HepG2 (cell line): ENCODE measurements around the gene IGF2. TPM values are rescaled to one million over a fixed set of nuclear protein-coding genes. Genes with fewer than 3 reads are reported as not detected.

Experiments used
- BRD4 ChIP-seq: sonication (generic); formaldehyde crosslinking; IDR thresholded peaks from 2 replicates; pipeline ENCODE4 v1.4.0; 2020; ENCODE audit warnings: missing genetic modification reagents
- KMT2A ChIP-seq: sonication (generic); formaldehyde crosslinking; IDR thresholded peaks from 2 replicates; pipeline ENCODE4 v1.4.0; 2020; ENCODE audit warnings: missing genetic modification reagents
- NCOA2 ChIP-seq: sonication (generic); formaldehyde crosslinking; IDR thresholded peaks from 2 replicates; pipeline ENCODE4 v1.8.0; 2022; ENCODE audit warnings: inconsistent platforms
- NPAS2 ChIP-seq: sonication (generic); formaldehyde crosslinking; IDR thresholded peaks from 2 replicates; pipeline ENCODE4 v1.8.0; 2022; ENCODE audit warnings: mild to moderate bottlenecking, missing genetic modification reagents, borderline replicate concordance
- REXO4 ChIP-seq: sonication (generic); formaldehyde crosslinking; IDR thresholded peaks from 2 replicates; pipeline ENCODE4 v1.8.0; 2022; ENCODE audit warnings: missing genetic modification reagents, mild to moderate bottlenecking, borderline replicate concordance
- SAP130 ChIP-seq: IDR thresholded peaks from 2 replicates; pipeline ENCODE4 v1.6.1; 2016; ENCODE audit warnings: low read depth
- SOX13 ChIP-seq, 3 experiments: fragments of 450-650 bp in 1 of 3; sonication (generic) in 1 of 3; formaldehyde crosslinking in 1 of 3; IDR thresholded peaks in 2 of 3; conservative IDR thresholded peaks in 1 of 3; 2 replicates each; pipeline versions ENCODE4 v1.5.0 to v1.6.1; 2016 to 2020; ENCODE audit warnings: antibody characterized with exemption in 1 of 3, mild to moderate bottlenecking in 1 of 3, missing compliant biosample characterization in 1 of 3, missing genetic modification reagents in 1 of 3, moderate library complexity in 1 of 3
- SRY ChIP-seq: sonication (generic); formaldehyde crosslinking; IDR thresholded peaks from 2 replicates; pipeline ENCODE4 v1.8.0; 2022; ENCODE audit warnings: mild to moderate bottlenecking, missing genetic modification reagents
- ZNF124 ChIP-seq: sonication (generic); formaldehyde crosslinking; IDR thresholded peaks from 2 replicates; pipeline ENCODE4 v1.4.0; 2020; ENCODE audit warnings: missing genetic modification reagents
- ZNF20 ChIP-seq: sonication (generic); formaldehyde crosslinking; IDR thresholded peaks from 2 replicates; pipeline ENCODE4 v1.4.0; 2020; ENCODE audit warnings: mild to moderate bottlenecking, moderate library complexity, missing genetic modification reagents
- ZNF501 ChIP-seq: sonication (generic); formaldehyde crosslinking; IDR thresholded peaks from 2 replicates; pipeline ENCODE4 v1.5.1; 2020; ENCODE audit warnings: mild to moderate bottlenecking, moderate library complexity, missing genetic modification reagents
- ZNF564 ChIP-seq: sonication (generic); formaldehyde crosslinking; IDR thresholded peaks from 2 replicates; pipeline ENCODE4 v1.8.1; 2023; ENCODE audit warnings: mild to moderate bottlenecking, missing genetic modification reagents
- ZNF672 ChIP-seq: sonication (generic); formaldehyde crosslinking; IDR thresholded peaks from 2 replicates; pipeline ENCODE4 v1.8.1; 2022; ENCODE audit warnings: missing genetic modification reagents
- ZNF772 ChIP-seq: sonication (generic); formaldehyde crosslinking; IDR thresholded peaks from 2 replicates; pipeline ENCODE4 v1.5.0; 2020; ENCODE audit warnings: mild to moderate bottlenecking, missing genetic modification reagents
- polyA plus RNA-seq, 8 experiments: library from polyadenylated mRNA; depleted of rRNA in 3 of 8; stranded (reverse) in 7 of 8; unstranded in 1 of 8; fragments of >200 nt; fragmentation: Illumina TruSeq in 4 of 8; extraction: Trizol in 4 of 8; gene quantifications; 2 replicates each; pipeline versions ENCODE4 v1.2.1 to v1.2.3, GENCODE V29; 2011 to 2016; ENCODE audit warnings: low read depth in 4 of 8, missing spikeins in 1 of 8, mixed read lengths in 1 of 8; ENCODE audit not compliant: insufficient read depth in 1 of 8
- total RNA-seq, 5 experiments: library from RNA; depleted of rRNA; stranded (reverse); fragments of >200 nt; fragmentation: Illumina TruSeq; extraction: Trizol; gene quantifications; 2 replicates each; pipeline ENCODE4 v1.2.3, GENCODE V29; 2016; ENCODE audit warnings: low read depth in 1 of 5
- TF ChIP-seq, protein P1 (sequence below): sonication (generic); formaldehyde crosslinking; IDR thresholded peaks from 2 replicates; pipeline ENCODE4 v1.4.0; 2020; ENCODE audit warnings: missing genetic modification reagents, mild to moderate bottlenecking, borderline replicate concordance
- TF ChIP-seq, protein P2 (sequence below): sonication (generic); formaldehyde crosslinking; IDR thresholded peaks from 2 replicates; pipeline ENCODE4 v1.8.0; 2022; ENCODE audit warnings: mild to moderate bottlenecking, missing genetic modification reagents, borderline replicate concordance
- TF ChIP-seq, protein P3 (sequence below): fragments of 450-650 bp; IDR thresholded peaks from 2 replicates; pipeline ENCODE4 v1.6.1; 2016
- TF ChIP-seq, protein P4 (sequence below): sonication (generic); formaldehyde crosslinking; IDR thresholded peaks from 2 replicates; pipeline ENCODE4 v1.5.0; 2020; ENCODE audit warnings: mild to moderate bottlenecking, low read depth, missing genetic modification reagents, borderline replicate concordance
- TF ChIP-seq, protein P5 (sequence below): sonication (generic); formaldehyde crosslinking; IDR thresholded peaks from 2 replicates; pipeline ENCODE4 v1.8.0; 2022; ENCODE audit warnings: mild to moderate bottlenecking, missing genetic modification reagents
- TF ChIP-seq, protein P6 (sequence below): sonication (generic); formaldehyde crosslinking; IDR thresholded peaks from 2 replicates; pipeline ENCODE4 v1.8.1; 2023; ENCODE audit warnings: missing genetic modification reagents, mild to moderate bottlenecking, borderline replicate concordance

IGF2 gene
- total and polyA plus RNA-seq, 2 of the 13 experiments (the other 11 are each of a cell fraction or from before 2014, with no cell fraction given): 79.1 to 254 TPM

DNA sequence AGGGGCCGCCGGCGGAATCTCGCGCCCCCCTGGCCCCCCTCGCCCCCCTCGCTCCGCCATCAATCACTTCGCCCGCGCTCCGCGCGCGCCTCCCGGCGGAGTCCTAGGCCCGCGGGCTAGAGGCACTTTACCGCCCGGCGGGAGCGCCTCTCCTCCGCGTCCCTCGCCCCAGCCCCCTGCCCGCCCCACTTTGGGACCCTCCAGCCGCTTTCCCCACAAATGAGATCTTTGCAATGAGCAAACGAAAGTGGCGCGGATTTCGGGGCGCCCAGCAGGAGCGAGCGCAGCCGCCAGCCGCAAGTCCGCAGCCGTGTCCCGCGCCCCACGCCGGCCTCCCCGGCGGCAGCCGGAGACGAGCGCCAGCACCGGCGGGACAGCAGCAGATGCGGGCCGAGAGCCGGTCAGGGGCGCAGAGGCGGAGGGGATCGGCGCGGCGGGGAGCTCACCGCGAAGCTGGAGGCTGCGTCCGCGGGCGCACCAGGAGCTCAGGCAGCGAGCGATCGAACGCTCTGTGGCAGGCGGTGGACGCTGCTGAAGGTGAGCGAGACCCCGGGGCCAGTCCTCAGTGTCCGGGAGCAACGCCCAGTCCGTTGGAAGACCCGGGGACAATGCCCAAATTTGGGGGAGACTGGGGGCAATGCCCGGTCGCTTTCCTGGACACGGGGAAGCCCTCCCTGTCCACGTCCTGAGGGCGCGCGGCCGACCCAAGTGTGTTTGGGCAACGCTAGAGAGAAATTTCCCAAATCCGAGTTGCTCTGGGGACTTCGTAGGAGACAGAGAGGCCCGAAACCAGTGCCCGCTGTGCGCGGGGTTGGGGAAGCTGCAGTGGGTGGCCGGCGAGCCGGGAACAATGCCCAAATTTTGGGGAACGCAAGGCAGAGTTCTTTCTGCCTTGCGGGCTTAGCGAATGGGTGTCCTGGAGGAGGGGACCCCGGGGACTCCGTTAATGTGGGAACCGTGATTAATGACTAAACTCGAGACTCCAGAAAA is 1.5 kb upstream of the IGF2 start (continued):
- TF ChIP-seq, protein P1, sequence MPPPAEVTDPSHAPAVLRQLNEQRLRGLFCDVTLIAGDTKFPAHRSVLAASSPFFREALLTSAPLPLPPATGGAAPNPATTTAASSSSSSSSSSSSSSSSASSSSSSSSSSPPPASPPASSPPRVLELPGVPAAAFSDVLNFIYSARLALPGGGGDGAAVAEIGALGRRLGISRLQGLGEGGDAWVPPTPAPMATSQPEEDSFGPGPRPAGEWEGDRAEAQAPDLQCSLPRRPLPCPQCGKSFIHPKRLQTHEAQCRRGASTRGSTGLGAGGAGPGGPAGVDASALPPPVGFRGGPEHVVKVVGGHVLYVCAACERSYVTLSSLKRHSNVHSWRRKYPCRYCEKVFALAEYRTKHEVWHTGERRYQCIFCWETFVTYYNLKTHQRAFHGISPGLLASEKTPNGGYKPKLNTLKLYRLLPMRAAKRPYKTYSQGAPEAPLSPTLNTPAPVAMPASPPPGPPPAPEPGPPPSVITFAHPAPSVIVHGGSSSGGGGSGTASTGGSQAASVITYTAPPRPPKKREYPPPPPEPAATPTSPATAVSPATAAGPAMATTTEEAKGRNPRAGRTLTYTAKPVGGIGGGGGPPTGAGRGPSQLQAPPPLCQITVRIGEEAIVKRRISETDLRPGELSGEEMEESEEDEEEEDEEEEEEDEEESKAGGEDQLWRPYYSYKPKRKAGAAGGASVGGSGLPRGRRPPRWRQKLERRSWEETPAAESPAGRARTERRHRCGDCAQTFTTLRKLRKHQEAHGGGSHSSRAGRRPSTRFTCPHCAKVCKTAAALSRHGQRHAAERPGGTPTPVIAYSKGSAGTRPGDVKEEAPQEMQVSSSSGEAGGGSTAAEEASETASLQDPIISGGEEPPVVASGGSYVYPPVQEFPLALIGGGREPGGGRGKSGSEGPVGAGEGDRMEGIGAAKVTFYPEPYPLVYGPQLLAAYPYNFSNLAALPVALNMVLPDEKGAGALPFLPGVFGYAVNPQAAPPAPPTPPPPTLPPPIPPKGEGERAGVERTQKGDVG (CRISPR knock-in tag): no peak
- TF ChIP-seq REXO4 (CRISPR knock-in tag) (no peak), ZNF124 (CRISPR knock-in tag) (no peak), ZNF672 (no peak), ZNF20 (CRISPR knock-in tag) (no peak), SOX13 (IDR thresholded peaks at IDR 0.05) (peak; percentile 29; the same call in 1 of the 2 replicates), SOX13 (CRISPR knock-in tag; conservative IDR thresholded peaks at IDR 0.05 in 1 of 2, IDR thresholded peaks at IDR 0.05 in 1 of 2) (no peak), KMT2A (no peak), NPAS2 (no peak), NCOA2 (no peak), ZNF501 (no peak), SAP130 (CRISPR knock-in tag) (no peak), ZNF772 (0 out of 2 replicates have a peak, but pooled peaks have one; percentile 17), ZNF564 (CRISPR knock-in tag) (no peak), SRY (no peak), BRD4 (CRISPR knock-in tag) (no peak)
- TF ChIP-seq, protein P2, sequence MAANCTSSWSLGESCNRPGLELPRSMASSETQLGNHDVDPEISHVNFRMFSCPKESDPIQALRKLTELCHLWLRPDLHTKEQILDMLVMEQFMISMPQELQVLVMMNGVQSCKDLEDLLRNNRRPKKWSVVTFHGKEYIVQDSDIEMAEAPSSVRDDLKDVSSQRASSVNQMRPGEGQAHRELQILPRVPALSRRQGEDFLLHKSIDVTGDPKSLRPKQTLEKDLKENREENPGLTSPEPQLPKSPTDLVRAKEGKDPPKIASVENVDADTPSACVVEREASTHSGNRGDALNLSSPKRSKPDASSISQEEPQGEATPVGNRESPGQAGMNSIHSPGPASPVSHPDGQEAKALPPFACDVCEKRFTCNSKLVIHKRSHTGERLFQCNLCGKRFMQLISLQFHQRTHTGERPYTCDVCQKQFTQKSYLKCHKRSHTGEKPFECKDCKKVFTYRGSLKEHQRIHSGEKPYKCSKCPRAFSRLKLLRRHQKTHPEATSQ: no peak
- TF ChIP-seq, protein P3, sequence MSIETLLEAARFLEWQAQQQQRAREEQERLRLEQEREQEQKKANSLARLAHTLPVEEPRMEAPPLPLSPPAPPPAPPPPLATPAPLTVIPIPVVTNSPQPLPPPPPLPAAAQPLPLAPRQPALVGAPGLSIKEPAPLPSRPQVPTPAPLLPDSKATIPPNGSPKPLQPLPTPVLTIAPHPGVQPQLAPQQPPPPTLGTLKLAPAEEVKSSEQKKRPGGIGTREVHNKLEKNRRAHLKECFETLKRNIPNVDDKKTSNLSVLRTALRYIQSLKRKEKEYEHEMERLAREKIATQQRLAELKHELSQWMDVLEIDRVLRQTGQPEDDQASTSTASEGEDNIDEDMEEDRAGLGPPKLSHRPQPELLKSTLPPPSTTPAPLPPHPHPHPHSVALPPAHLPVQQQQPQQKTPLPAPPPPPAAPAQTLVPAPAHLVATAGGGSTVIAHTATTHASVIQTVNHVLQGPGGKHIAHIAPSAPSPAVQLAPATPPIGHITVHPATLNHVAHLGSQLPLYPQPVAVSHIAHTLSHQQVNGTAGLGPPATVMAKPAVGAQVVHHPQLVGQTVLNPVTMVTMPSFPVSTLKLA: no peak
- TF ChIP-seq, protein P4, sequence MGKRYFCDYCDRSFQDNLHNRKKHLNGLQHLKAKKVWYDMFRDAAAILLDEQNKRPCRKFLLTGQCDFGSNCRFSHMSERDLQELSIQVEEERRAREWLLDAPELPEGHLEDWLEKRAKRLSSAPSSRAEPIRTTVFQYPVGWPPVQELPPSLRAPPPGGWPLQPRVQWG: no peak
- TF ChIP-seq, protein P5, sequence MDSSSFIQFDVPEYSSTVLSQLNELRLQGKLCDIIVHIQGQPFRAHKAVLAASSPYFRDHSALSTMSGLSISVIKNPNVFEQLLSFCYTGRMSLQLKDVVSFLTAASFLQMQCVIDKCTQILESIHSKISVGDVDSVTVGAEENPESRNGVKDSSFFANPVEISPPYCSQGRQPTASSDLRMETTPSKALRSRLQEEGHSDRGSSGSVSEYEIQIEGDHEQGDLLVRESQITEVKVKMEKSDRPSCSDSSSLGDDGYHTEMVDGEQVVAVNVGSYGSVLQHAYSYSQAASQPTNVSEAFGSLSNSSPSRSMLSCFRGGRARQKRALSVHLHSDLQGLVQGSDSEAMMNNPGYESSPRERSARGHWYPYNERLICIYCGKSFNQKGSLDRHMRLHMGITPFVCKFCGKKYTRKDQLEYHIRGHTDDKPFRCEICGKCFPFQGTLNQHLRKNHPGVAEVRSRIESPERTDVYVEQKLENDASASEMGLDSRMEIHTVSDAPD (CRISPR knock-in tag): no peak
- TF ChIP-seq, protein P6, sequence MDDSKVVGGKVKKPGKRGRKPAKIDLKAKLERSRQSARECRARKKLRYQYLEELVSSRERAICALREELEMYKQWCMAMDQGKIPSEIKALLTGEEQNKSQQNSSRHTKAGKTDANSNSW (CRISPR knock-in tag): no peak
